LNCAP (cell line): ENCODE measurements around the gene WDHD1.

Experiments used
- TF ChIP-seq, protein P1 (sequence below): fragments of 450-650 bp; IDR thresholded peaks from 2 replicates; pipeline ENCODE4 v1.5.1; 2017; ENCODE audit warnings: mild to moderate bottlenecking

WDHD1 gene

DNA sequence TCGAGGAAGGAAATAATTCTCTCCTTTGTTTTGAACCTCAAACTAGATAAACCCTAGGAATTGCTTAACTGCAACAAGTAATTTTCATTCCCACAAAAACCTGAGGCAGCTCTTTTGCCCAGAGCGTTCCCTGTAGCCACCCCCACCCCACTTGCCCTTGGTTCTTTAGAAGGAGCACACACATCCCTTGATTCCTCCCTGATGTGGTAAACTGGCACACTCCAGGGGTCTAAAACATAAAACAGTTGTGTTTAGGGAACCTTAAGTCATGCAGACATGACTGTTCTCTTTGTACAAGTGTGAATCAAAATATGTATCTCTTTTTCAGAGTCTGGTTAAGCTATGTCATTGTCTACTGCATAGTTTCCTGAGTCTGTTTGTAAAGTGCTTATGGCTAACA, 38.5 kb upstream of the WDHD1 start:
- TF ChIP-seq, protein P1, sequence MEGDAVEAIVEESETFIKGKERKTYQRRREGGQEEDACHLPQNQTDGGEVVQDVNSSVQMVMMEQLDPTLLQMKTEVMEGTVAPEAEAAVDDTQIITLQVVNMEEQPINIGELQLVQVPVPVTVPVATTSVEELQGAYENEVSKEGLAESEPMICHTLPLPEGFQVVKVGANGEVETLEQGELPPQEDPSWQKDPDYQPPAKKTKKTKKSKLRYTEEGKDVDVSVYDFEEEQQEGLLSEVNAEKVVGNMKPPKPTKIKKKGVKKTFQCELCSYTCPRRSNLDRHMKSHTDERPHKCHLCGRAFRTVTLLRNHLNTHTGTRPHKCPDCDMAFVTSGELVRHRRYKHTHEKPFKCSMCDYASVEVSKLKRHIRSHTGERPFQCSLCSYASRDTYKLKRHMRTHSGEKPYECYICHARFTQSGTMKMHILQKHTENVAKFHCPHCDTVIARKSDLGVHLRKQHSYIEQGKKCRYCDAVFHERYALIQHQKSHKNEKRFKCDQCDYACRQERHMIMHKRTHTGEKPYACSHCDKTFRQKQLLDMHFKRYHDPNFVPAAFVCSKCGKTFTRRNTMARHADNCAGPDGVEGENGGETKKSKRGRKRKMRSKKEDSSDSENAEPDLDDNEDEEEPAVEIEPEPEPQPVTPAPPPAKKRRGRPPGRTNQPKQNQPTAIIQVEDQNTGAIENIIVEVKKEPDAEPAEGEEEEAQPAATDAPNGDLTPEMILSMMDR: no peak

DNA sequence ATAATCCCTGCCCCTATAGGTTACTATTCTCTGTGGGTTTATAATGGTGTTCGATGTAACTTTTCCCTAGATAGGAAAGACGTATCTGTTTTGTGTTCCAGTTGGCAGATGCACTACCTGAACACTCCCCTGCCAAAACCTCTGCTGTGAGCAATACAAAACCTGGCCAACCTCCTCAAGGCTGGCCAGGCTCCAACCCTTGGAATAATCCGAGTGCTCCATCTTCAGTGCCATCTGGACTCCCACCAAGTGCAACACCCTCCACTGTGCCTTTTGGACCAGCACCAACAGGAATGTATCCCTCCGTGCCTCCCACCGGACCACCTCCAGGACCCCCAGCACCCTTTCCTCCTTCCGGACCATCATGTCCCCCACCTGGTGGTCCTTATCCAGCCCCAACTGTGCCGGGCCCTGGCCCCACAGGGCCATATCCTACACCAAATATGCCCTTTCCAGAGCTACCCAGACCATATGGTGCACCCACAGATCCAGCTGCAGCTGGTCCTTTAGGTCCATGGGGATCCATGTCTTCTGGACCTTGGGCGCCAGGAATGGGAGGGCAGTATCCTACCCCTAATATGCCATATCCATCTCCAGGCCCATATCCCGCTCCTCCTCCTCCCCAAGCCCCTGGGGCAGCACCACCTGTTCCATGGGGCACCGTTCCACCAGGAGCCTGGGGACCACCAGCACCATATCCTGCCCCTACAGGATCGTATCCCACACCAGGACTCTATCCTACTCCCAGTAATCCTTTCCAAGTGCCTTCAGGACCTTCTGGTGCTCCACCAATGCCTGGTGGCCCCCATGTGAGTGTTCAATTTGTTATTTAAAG, 35.8 kb upstream of the WDHD1 start:
- TF ChIP-seq, protein P1: no peak

DNA sequence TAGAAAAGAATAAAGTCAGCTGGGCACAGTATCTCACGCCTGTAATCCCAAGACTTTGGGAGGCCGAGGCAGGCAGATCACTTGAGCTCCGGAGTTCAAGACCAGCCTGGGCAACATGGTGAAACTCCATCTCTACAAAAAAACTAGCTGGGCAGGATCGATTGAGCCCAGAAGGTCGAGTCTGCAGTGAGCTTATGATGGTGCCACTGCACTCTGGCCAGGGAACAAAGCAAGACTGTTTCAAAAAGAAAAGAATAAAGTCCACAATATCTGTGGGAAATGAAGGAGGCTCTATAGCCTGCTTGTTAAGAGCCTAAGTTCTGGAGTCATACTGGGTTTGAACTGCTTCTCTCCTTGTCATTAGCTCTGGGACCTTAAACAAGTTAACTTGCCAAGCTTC, 32.4 kb upstream of the WDHD1 start:
- TF ChIP-seq, protein P1: no peak

DNA sequence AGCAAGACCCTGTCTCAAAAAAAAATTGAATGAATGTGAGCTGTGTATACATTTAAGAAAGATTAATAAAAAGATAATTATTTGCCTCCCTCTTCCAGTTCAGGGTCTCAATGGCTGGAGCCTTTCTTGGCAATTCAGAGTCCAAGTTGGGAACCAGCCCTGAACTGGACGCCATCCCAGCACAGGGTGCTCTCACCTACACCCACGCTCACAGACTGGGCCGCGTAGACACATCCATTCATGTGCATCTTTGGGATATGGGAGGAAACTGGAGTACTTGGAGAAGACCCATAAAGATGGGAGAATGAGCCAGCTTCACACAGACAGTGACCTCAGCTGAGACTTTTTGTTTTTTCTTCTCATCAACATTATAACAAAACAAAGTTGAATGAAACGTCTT, 31.0 kb upstream of the WDHD1 start:
- TF ChIP-seq, protein P1: no peak

DNA sequence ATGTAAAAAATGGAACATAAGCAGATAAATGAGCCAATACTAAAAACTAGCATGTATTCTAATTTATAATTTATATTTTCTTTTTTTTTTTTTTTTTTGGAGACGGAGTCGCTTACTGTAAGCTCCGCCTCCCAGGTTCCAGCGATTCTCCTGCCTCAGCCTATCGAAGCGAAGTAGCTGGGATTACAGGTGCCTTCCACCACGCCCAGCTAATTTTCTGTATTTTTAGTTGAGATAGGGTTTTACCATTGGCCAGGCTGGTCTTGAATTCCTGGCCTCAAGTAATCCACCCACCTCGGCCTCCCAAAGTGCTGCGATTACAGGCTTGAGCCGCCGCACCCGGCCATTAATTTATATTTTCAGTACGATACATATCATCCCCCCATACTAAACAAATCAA, 27.2 kb upstream of the WDHD1 start:
- TF ChIP-seq, protein P1: no peak

DNA sequence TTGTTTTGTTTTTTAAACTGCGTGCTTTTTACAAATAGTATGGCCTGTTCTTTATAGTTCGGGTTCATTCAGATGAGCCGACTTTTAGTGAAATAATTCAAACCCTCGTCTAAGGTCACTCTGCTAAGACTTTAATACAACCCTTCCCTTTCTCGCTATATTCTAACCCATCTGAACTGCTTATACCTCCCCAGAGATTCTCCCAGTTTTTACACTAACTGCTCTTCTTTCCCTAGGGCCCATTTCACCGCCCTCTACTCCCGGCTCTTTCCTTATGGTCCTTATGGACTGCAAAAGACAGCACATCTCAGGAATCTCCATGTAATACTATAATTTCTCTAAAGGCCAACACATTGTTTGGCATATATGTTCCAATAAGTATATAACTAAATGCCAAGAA, 26.6 kb upstream of the WDHD1 start:
- TF ChIP-seq, protein P1: no peak

DNA sequence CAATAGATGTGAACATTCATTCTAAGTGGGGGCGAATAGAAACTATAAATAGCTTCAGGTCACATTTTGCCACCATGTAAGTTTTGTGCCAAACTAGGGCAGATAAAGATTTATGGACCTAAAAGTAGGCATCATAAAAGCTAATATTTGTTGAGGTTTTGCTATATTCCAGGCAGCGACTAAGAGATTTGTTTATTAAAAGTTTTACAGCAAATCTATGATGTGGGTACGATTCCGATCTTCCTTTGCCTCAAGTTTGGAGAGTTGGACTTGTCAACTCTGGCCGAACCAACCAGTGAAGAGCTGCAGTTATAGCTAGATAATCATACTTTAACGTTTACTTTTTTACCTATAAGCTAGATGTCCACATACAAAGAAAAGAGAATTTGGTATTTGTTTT, 26.1 kb upstream of the WDHD1 start:
- TF ChIP-seq, protein P1: no peak
